VCaP (cell line): Measurements from ENCODE around the gene ARFRP1.

Source experiments
- H3K27ac ChIP-seq: fragments of 450-650 bp; 2 replicates; pipeline ENCODE4 v1.5.1; 2017
- CTCF ChIP-seq: fragments of 450-650 bp; conservative IDR thresholded peaks from 2 replicates; pipeline ENCODE4 v1.5.1; 2017; ENCODE audit warnings: mild to moderate bottlenecking, moderate library complexity

The ARFRP1 gene

GRCh38 chr20:63693083-63693732 is 14.6 kb downstream of the ARFRP1 start:
- H3K27ac ChIP-seq, result no peak overlapping the region
- TF ChIP-seq CTCF, result no peak

DNA sequence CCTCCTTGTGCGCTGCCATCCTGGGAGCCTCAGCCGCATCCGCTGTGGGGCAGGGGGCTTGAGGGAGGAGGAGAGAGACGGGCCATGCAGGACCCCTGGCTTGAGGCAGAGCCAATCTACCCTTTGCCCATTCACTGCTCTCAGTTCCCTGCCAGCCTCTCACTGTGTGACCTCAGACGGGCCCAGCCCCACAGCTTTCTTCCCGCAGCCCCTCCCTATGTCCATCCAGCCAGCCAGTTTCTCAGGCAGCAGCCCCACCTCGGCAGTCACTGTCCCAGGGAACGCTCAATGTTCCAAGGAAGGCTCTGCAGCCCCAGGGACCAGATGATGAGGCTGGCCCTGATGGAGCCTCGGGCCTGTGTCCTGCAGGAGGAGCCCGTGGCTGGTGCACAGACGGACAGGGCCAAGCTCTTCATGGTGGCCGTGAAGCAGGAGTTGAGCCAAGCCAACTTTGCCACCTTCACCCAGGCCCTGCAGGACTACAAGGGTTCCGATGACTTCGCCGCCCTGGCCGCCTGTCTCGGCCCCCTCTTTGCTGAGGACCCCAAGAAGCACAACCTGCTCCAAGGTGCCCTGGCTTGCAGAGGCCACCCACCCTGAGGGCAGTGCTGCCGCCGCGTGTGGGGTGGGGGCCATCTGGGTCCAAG is 15.2 kb downstream of the ARFRP1 start:
- H3K27ac ChIP-seq, result no peak overlapping the region
- TF ChIP-seq CTCF, result no peak

GRCh38 chr20:63691711-63692435 is 15.9 kb downstream of the ARFRP1 start:
- TF ChIP-seq CTCF, result no peak
- H3K27ac ChIP-seq, result no peak overlapping the region

DNA sequence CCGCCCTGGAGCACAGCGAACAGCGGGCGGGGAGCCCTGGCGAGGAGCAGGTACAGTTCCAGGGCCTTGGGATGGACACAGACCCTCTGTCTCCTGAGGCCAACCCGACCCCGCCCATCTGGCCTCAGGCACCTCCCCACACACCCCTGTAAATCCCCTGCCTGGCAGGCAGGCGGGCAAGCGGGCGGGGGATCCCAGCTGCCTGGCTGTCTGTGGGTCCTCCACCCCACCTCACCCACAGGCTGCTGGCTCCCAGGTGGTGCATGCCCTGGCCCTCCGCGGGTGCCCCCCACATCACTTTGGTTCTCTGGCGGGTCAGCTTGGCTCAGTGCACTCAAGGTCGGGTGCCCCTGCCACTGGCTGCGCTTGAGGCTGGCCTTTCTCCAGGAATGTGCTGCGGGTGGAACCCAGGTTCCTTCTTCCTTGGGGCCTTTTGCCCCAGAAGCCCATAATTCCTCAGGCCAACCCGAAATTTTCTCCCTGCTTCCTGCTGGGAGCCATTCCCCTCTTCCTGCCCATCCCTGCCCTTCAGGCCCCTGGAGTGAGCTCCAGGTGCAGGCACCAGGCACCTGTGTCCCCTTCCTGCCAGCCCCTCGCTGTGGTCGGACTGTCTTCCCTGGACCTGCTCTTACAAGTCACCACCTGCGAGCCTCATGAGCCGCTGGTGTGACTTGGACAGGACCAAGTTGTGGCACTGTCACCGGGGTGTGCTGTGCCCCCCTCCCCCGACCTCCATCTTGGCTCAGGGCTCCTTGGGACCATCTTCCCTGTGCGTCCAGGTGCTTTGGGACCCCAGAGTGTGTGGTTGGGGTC is 16.7 kb downstream of the ARFRP1 start:
- H3K27ac ChIP-seq, result no peak overlapping the region
- no peak for TF ChIP-seq CTCF

DNA sequence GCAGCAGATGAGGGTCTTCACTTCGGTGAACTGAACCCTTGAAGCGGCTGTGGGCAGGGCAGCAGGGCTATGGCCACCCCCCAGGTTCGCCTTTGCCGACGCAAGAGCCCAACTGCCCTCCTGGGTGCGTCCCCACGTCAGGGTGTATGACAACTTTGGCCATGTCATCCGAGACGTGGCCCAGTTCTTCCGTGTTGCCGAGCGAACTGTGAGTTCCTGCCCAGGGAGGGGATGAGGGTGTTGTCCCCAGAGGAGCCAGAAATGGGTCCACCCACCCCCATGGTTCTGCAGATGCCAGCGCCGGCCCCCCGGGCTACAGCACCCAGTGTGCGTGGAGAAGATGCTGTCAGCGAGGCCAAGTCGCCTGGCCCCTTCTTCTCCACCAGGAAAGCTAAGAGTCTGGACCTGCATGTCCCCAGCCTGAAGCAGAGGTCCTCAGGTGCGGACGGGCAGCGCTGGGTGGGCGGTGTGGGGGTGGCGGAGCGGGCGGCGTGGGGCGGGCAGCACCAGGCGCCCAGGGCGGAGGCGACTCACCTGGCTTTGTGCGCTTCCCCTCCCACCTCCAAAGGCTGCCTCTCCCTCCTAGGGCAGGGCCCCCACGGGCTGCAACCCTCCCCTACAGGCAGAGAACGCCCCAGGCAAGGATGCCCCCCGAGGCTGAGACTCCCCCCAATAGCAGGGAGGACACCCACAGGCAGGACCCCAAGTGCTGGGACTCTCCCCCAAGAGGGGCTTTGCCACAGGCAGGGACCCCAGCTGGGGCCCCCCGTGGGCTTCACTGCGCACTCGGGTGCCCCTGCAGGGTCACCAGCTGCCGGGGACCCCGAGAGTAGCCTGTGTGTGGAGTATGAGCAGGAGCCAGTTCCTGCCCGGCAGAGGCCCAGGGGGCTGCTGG is 17.5 kb downstream of the ARFRP1 start:
- no peak for TF ChIP-seq CTCF
- H3K27ac ChIP-seq, result no peak overlapping the region

DNA sequence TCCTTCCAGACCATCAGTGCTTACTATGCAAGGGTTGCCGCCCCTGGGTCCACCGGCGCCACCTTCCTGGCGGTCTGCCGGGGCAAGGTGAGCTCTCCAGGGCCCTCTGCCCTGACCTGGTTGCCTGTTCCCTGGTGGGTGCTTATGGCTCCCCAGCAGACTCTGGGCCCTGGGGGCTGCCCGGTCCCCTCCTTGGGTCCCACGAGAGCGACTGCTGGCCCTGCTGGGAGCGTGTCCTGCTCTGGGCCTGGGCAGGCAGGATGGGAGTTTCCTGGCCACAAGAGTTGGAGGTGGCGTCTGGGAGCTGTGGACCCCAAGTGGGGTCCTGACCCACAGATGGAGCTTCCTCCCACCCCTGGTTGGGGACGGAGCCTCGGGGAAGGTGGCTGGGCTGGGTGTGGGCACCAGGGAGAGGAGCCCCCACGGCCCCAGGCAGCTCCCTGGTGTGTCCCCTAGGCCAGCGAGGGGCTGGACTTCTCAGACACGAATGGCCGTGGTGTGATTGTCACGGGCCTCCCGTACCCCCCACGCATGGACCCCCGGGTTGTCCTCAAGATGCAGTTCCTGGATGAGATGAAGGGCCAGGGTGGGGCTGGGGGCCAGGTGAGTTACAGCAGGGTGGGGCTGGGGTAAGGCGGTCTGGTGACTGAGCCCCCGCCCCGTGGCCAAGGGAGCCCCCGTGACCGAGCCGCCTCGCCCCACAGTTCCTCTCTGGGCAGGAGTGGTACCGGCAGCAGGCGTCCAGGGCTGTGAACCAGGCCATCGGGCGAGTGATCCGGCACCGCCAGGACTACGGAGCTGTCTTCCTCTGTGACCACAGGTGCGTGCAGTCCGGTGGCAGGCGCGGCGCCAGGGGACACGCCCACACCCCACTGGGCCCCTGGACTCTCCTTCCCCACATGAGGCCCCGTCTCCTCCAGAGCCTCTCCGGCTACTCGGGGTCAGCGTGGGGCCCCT is 18.5 kb downstream of the ARFRP1 start:
- no peak for TF ChIP-seq CTCF
- H3K27ac ChIP-seq, result no peak overlapping the region
